Measurements from ENCODE around the gene GHRL. TPM values are rescaled to one million over a fixed set of nuclear protein-coding genes. Genes with fewer than 3 reads are reported as not detected.

GHRL gene
- total and polyA plus RNA-seq, 2 donors (not counting 3 experiments of a cell fraction or from before 2014, with no cell fraction given): not detected

- Histone ChIP-seq H3K9me3 (replicated peaks; ENCODE audit: control insufficient read depth, insufficient read depth, low read length) (no peaks in the 10 kb centered on the region), H3K27me3 (ENCODE audit: control insufficient read depth in 2 of 2, insufficient read depth in 2 of 2, low read length in 2 of 2) (no peaks in the 10 kb centered on the region), H3K4me3 (replicated peaks in 1 of 3; ENCODE audit: insufficient read depth in 1 of 3, low read depth in 1 of 3, low read length in 3 of 3) (no peak overlapping the region), H3K79me2 (ENCODE audit: control insufficient read depth, insufficient read depth, low read length) (no peaks in the 10 kb centered on the region), H3K27ac (ENCODE audit: insufficient read depth, low read depth, low read length) (no peak overlapping the region), H3K9me1 (replicated peaks; ENCODE audit: control insufficient read depth, extremely low read depth, insufficient read depth, low read length) (no peaks in the 10 kb centered on the region), H3K4me1 (ENCODE audit: control insufficient read depth, extremely low read depth, insufficient read depth, low read length) (no peaks in the 10 kb centered on the region), H4K20me1 (replicated peaks; ENCODE audit: control insufficient read depth, extremely low read depth, insufficient read depth, low read length) (no peaks in the 10 kb centered on the region), H2AFZ (ENCODE audit: low read depth, low read length) (no peak overlapping the region), H3K9ac (replicated peaks; ENCODE audit: extremely low read depth, insufficient read depth, low read length) (no peak overlapping the region), H3K36me3 (ENCODE audit: control insufficient read depth in 2 of 2, extremely low read depth in 1 of 2, insufficient read depth in 2 of 2, low read length in 2 of 2) (no peaks in the 10 kb centered on the region), H3K4me2 (ENCODE audit: insufficient read depth, low read length) (no peak overlapping the region)
- no TSS peak for BruUV-seq (replicated peaks)
- CTCF ChIA-PET: no interaction called here
- dilution Hi-C loops (cut with MboI; ENCODE audit: extremely low pct_ligation_motif_present, low sequenced_read_pairs) (no loop called here), intact Hi-C loops (cut with micrococcal nuclease) (no loop called here)
- TF ChIP-seq POLR2AphosphoS5 (IDR thresholded peaks at IDR 0.05; ENCODE audit: insufficient read depth, low read depth, low read length) (no peak), FOS (IDR thresholded peaks at IDR 0.05; ENCODE audit: borderline replicate concordance, insufficient read depth, low read length) (no peak), GATA2 (IDR thresholded peaks at IDR 0.05; ENCODE audit: insufficient read depth, insufficient read length, low read depth, low read length) (no peak), JUN (IDR thresholded peaks at IDR 0.05; ENCODE audit: borderline replicate concordance, insufficient read depth, insufficient read length, low read depth) (no peak), MYC (IDR thresholded peaks at IDR 0.05; ENCODE audit: low read depth, low read length) (no peak), MAX (IDR thresholded peaks at IDR 0.05; ENCODE audit: insufficient read depth, insufficient read length) (no peak), CTCF (IDR thresholded peaks at IDR 0.05; ENCODE audit: extremely low read depth in 1 of 2, insufficient read depth in 1 of 2, low read depth in 1 of 2, low read length in 2 of 2) (no peak), POLR2A (IDR thresholded peaks at IDR 0.05; ENCODE audit: low read depth, low read length) (no peak), EZH2 (IDR thresholded peaks at IDR 0.05; ENCODE audit: borderline replicate concordance, low read depth, low read length, severe bottlenecking) (no peak)
- no peak for DNase-seq (ENCODE audit: low read depth, low spot score)
- POLR2A ChIA-PET: no interaction called here
- FAIRE-seq: no peak
Observed at GRCh38 chr3:10288575-10288960, 4.2 kb downstream of the GHRL start.

Measured in endothelial cell of umbilical vein (primary cell).